Lung (tissue), 12 donors: ENCODE results near the gene ANO2. TPM values are rescaled to one million over a fixed set of nuclear protein-coding genes. Genes with fewer than 3 reads are reported as not detected.

Experiments
- ATAC-seq: fragments of 200-7000 bp; cut with Tn5 transposase; one replicate; pipeline ENCODE4 v1.9.1; 2020; ENCODE audit warnings: moderate number of reproducible peaks; ENCODE audit not compliant: insufficient read depth, low FRiP score
- DNase-seq, 3 donors: peaks; one replicate each; pipeline ENCODE4 v3.0.0-alpha.2; 2013 to 2017
- H3K27ac ChIP-seq, 2 donors: one replicate each; pipeline ENCODE4 v1.5.1; 2013; ENCODE audit warnings: mild to moderate bottlenecking in 2 of 2, moderate library complexity in 2 of 2, control low read depth in 1 of 2, inconsistent platforms in 1 of 2, low read depth in 1 of 2, low read length in 1 of 2
- H3K27me3 ChIP-seq, 3 donors: one replicate each; pipeline ENCODE4 v1.5.1; 2013; ENCODE audit warnings: low read length in 2 of 3; ENCODE audit not compliant: control insufficient read depth in 3 of 3, insufficient read depth in 3 of 3
- H3K36me3 ChIP-seq, 4 donors: one replicate each; pipeline ENCODE4 v1.5.1; 2013; ENCODE audit warnings: low read length in 4 of 4, mild to moderate bottlenecking in 1 of 4, moderate library complexity in 1 of 4; ENCODE audit not compliant: control insufficient read depth in 4 of 4, insufficient read depth in 4 of 4
- H3K4me1 ChIP-seq, 5 donors: one replicate each; pipeline ENCODE4 v1.5.1; 2013; ENCODE audit warnings: low read length in 5 of 5, mild to moderate bottlenecking in 2 of 5, moderate library complexity in 1 of 5; ENCODE audit not compliant: control insufficient read depth in 5 of 5, insufficient read depth in 5 of 5
- H3K4me3 ChIP-seq: one replicate; pipeline ENCODE4 v1.5.1; 2013; ENCODE audit warnings: mild to moderate bottlenecking, control low read depth, moderate library complexity
- H3K9ac ChIP-seq, 2 donors: one replicate each; pipeline ENCODE4 v1.5.1; 2013; ENCODE audit warnings: low read length in 2 of 2, control low read depth in 1 of 2; ENCODE audit not compliant: insufficient read depth in 1 of 2
- H3K9me3 ChIP-seq, 4 donors: one replicate each; pipeline ENCODE4 v1.5.1; 2013; ENCODE audit warnings: low read length in 3 of 4, mild to moderate bottlenecking in 1 of 4, moderate library complexity in 1 of 4; ENCODE audit not compliant: control insufficient read depth in 4 of 4, insufficient read depth in 3 of 4
- CTCF ChIP-seq: IDR thresholded peaks from 2 replicates; pipeline ENCODE4 v1.5.1; 2012; ENCODE audit warnings: mild to moderate bottlenecking; ENCODE audit errors: control extremely low read depth, extremely low read depth
- WGBS, 2 donors: extraction: QIAGEN DNeasy Blood & Tissue Kit; methylation state at CpG; one replicate each; pipeline ENCODE4 v1.1.7; 2013; 5-methylcytosine and 5-hydroxymethylcytosine counted together
- polyA plus RNA-seq, 2 donors: library from polyadenylated mRNA; stranded (reverse); fragments of 200-250 nt; gene quantifications; one replicate each; pipeline ENCODE4 v1.2.1, GENCODE V29; 2013
- total RNA-seq, 2 donors: library from RNA; depleted of rRNA in 1 of 2; stranded (reverse); fragments of >200 nt in 1 of 2; gene quantifications; one replicate each; pipeline ENCODE4 v1.2.1, GENCODE V29; 2014 to 2021
- donor health status: control.
- donor health status: control.
- donor health status: Bipolar disorder and iron deficiency.
- donor health status: healthy.
- donor health status: DM: yes; HTN: yes; CAD: no.

Gene ANO2
- total and polyA plus RNA-seq, 4 donors: 5.9 to 11.3 (median 7.4) TPM

GRCh38 chr12:5921966-5922899 lies 22.8 kb downstream of the ANO2 start:
- Histone ChIP-seq H3K4me3 (no peak overlapping the region), H3K36me3 (no peaks in the 10 kb centered on the region), H3K9me3 (no peaks in the 10 kb centered on the region), H3K27ac (no peak overlapping the region), H3K4me1 (peaks cover 0 to 4% (median 0%) of the 10 kb centered on the region in 5 donors), H3K9ac (no peak overlapping the region), H3K27me3 (peaks cover 0 to 8% (median 0%) of the 10 kb centered on the region in 3 donors)
- DNase-seq: no peak
- 79 to 89% methylated on average over 15 of the region's 15 CpGs for WGBS, 2 donors
- TF ChIP-seq CTCF: no peak
- ATAC-seq: no peak

- ATAC-seq: no peak
- 94 to 97% methylated on average over 25 of the region's 25 CpGs for WGBS, 2 donors
- no peak for DNase-seq
Observed at GRCh38 chr12:5921027-5921909, 23.8 kb downstream of the ANO2 start.

GRCh38 chr12:5916785-5917290 lies 28.2 kb downstream of the ANO2 start:
- Histone ChIP-seq H3K4me1 (no peaks in the 10 kb centered on the region), H3K4me3 (no peak overlapping the region), H3K9ac (no peak overlapping the region), H3K27ac (no peak overlapping the region), H3K27me3 (peaks cover 0 to 2% (median 0%) of the 10 kb centered on the region in 3 donors), H3K9me3 (no peaks in the 10 kb centered on the region), H3K36me3 (no peaks in the 10 kb centered on the region)
- no peak for ATAC-seq
- no peak for DNase-seq
- WGBS, 2 donors: 82 to 86% methylated on average over 9 of the region's 9 CpGs
- TF ChIP-seq CTCF: no peak

More at GRCh38 chr12:5921027-5921909, 23.8 kb downstream of the ANO2 start:
- H3K4me3 ChIP-seq: no peak overlapping the region
- H3K4me1 ChIP-seq: peaks cover 0 to 4% (median 0%) of the 10 kb centered on the region in 5 donors
- no peaks in the 10 kb centered on the region for H3K9me3 ChIP-seq
- H3K9ac ChIP-seq: no peak overlapping the region
- no peaks in the 10 kb centered on the region for H3K36me3 ChIP-seq
- no peak overlapping the region for H3K27ac ChIP-seq
- H3K27me3 ChIP-seq: peaks cover 0 to 8% (median 0%) of the 10 kb centered on the region in 3 donors
- TF ChIP-seq CTCF: no peak
